Mucosa of rectum (tissue), 2 donors: ENCODE data around the gene APBB2.
"Not testable (repeated sequence)": the region's sequence is repeated elsewhere in the genome, so short reads cannot be mapped to it uniquely, and the experiment has no call there.

Source experiments
- H3K27ac ChIP-seq, 2 donors: one replicate each; pipeline ENCODE4 v1.7.0; 2013; ENCODE audit warnings: inconsistent platforms in 2 of 2, low read depth in 2 of 2, low read length in 2 of 2
- H3K27me3 ChIP-seq, 2 donors: one replicate each; pipeline ENCODE4 v1.7.0; 2013; ENCODE audit warnings: low read length in 2 of 2; ENCODE audit not compliant: control insufficient read depth in 2 of 2, insufficient read depth in 2 of 2
- H3K36me3 ChIP-seq, 2 donors: one replicate each; pipeline ENCODE4 v1.7.0; 2013; ENCODE audit warnings: low read length in 2 of 2; ENCODE audit not compliant: control insufficient read depth in 2 of 2, insufficient read depth in 2 of 2
- H3K4me1 ChIP-seq, 2 donors: one replicate each; pipeline ENCODE4 v1.7.0; 2013; ENCODE audit warnings: low read length in 2 of 2, mild to moderate bottlenecking in 1 of 2; ENCODE audit not compliant: control insufficient read depth in 2 of 2, insufficient read depth in 2 of 2
- H3K4me3 ChIP-seq, 2 donors: one replicate each; pipeline ENCODE4 v1.7.0; 2013; ENCODE audit warnings: low read length in 2 of 2
- H3K9ac ChIP-seq, 2 donors: one replicate each; pipeline ENCODE4 v1.7.0; 2013; ENCODE audit warnings: low read length in 2 of 2, low read depth in 1 of 2, mild to moderate bottlenecking in 1 of 2
- H3K9me3 ChIP-seq, 2 donors: one replicate each; pipeline ENCODE4 v1.7.0; 2013; ENCODE audit warnings: low read length in 2 of 2; ENCODE audit not compliant: control insufficient read depth in 2 of 2
- donor health status: healthy.
- donor health status: Normal muscosa, but diverticular disease.

Gene APBB2

DNA sequence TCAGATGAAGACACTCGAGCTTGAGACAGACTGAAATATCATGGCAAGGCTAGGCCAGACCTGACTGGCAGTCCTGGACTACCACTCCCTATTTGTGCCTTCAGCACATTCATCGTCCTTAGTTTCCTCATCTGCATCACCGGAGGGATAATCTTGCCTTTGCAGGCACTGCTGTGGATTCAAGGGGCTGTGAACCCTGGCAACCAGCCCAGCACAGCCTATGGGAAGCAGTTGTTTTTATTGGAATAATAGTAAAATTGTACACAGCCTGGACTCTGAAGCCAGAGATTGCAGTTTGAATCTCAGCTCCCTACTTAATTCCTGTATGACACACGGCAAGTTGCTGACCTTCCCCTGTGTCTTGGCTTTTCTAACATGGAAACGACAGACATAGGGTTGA, 303.6 kb downstream of the APBB2 start:
- Histone ChIP-seq H3K4me1 (peaks cover 7 to 9% of the 10 kb centered on the region in 2 donors), H3K36me3 (no peaks in the 10 kb centered on the region), H3K9ac (no peak overlapping the region), H3K9me3 (no peaks in the 10 kb centered on the region), H3K4me3 (no peak overlapping the region), H3K27ac (no peak overlapping the region), H3K27me3 (no peaks in the 10 kb centered on the region)

DNA sequence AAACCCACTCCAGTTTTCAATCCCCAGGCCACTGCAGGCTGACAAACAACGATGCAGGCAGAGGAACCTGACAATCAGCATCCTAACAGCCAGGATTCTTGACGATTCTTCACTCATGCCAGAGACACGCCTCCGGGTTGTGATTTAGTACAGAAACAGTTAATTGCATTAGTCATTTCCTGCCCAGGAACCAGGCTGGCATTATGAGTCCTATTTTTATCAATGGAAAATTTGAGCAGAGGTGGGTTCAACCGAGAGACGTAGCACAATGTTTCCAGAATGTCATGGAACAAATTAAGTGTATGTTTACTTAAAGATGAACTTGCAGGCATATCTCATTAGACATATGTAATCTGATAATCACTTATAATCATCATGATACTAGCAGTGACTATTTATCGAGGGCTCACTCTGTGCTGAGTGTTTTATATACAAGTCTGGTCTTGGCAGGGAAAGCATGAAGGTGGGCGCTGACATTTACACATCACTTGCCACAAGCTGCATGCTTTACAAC, 304.9 kb downstream of the APBB2 start:
- Histone ChIP-seq H3K36me3 (no peaks in the 10 kb centered on the region), H3K27me3 (no peaks in the 10 kb centered on the region), H3K9ac (no peak overlapping the region), H3K4me1 (peaks cover 7 to 9% of the 10 kb centered on the region in 2 donors), H3K9me3 (no peaks in the 10 kb centered on the region), H3K4me3 (no peak overlapping the region), H3K27ac (no peak overlapping the region)

DNA sequence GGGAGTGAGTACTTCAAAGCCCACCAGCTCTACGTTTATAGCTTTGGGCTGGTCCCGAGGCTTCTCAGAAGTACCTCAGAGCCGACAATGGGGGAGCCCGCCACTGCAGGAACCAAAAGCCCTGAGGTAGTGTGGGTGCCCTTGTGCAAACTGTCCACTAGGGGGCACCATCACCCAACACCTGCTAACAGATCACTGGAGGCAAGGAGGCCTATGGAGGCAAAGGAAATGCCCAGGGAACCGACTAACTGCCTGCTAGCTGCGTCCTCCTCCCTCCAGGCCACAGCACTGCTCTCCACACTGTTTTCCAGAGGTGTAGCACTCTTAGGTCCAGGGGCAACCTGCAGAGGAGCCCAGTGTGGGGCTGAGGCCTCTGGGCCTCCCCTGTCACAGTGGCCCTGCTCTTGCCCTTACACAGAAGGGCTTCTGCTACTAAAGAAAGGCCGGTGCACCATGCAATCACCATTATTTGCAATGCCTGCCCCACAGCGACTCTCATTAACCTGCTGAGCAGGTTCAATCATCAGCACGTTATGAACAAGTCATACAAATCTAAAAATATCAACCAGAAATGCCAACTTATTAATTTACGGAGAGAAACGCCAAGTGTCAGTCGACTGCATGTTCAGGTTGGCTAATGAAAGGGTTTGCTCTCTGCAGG, 305.5 kb downstream of the APBB2 start:
- Histone ChIP-seq H3K4me3 (peak overlapping the region in 1 of 2 donors; percentile 20), H3K9ac (peak overlapping the region in 1 of 2 donors; percentile 16), H3K27me3 (no peaks in the 10 kb centered on the region), H3K9me3 (no peaks in the 10 kb centered on the region), H3K4me1 (peaks cover 7 to 9% of the 10 kb centered on the region in 2 donors), H3K36me3 (no peaks in the 10 kb centered on the region), H3K27ac (peak overlapping the region in 1 of 2 donors; percentile 32)

DNA sequence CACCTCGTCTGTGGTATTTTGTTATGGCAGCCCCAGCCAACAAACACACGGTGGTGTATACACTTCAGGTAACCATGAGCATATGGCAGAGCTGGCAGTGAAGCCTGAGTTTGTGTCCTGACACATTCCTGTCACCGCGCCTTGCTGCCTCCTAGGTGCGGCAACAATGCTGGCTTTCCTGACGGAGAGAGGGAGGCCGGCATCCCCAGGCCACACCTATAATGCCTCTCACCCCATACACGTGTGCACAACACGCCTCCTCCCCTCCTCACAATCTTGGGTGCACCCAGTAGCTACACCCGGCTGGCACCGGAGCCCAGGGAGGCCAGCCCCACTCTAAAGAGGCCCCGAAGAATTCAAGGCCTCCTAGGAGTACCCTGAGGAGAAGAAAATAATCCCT, 306.0 kb downstream of the APBB2 start:
- peak overlapping the region in 1 of 2 donors; percentile 32 for H3K27ac ChIP-seq

DNA sequence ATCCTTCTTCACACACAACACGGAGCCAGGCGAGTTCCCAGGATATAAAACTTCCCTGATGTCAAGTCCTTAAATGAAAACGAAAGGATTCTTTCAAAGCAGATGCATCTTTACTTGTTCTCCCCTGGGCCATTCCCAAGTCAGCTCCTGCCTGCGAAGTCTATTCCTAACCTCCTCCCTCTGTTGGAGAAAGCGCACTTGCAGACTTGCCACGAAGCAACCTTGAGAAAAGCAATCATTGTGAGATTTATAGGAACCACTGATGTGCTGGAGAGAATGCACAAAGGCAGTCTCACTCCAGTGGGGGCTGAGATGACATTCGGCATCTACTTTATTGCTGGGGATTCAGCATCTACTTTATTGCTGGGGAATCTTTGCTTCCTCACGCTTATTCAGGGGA, 308.9 kb downstream of the APBB2 start:
- Histone ChIP-seq H3K4me1 (peaks cover 7 to 9% of the 10 kb centered on the region in 2 donors), H3K9ac (no peak overlapping the region), H3K27ac (no peak overlapping the region), H3K36me3 (no peaks in the 10 kb centered on the region), H3K27me3 (no peaks in the 10 kb centered on the region), H3K9me3 (no peaks in the 10 kb centered on the region), H3K4me3 (no peak overlapping the region)

More for the DNA sequence above, 306.0 kb downstream of the APBB2 start:
- Histone ChIP-seq H3K36me3 (no peaks in the 10 kb centered on the region), H3K27me3 (no peaks in the 10 kb centered on the region), H3K4me3 (peak overlapping the region in 1 of 2 donors; percentile 26), H3K9ac (peak overlapping the region in 1 of 2 donors; percentile 16), H3K4me1 (peaks cover 7 to 9% of the 10 kb centered on the region in 2 donors), H3K9me3 (no peaks in the 10 kb centered on the region)

DNA sequence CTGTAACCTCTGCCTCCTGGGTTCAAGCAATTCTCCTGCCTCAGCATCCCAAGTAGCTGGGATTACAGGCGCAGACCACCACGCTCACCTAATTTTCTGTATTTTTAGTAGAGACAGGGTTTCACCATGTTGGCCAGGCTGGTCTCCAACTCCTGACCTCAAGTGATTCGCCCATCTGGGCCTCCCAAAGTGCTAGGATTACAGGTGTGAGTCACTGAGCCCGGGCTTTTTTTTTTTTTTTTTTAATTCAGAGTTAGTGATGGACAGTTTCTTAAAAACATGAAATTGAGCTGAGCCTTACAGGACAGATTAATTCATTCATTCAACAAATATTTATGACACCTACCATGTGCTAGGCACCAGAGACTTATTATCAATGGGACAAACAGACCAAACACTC, 313.8 kb downstream of the APBB2 start:
- not testable (repeated sequence) for H3K9me3 ChIP-seq

DNA sequence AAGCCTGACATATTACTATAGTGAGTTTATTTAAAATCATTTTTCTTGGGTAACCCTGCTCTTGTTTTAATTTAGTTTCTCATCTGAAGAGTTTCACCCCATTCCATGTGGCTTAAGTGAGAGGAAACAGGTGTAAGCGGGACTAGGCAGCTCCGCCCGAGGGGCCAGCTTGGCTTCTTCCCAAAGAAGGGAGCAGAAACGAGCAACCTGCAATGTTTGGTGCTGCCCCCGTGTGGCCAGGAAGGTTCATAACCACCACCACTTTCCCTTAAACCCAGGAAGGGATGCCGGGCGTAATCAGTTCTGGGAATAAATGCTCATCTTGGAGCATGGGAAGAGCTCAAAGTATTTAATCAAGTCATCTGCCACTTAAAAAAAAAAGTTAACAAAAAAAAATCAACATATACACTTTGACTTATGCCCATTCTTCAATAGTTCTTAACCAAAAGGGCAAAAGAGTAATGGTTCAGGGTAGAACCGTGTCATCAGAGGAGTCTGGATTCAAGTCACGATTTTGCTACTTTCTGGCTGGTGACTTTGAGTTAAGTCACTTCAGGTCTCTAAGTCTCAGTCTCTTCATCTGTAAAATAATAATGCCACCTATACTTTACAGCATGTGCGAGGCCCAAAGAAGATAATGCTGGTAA, 316.7 kb downstream of the APBB2 start:
- peak overlapping the region; percentile 13 to 59 for H3K4me3 ChIP-seq
- no peak overlapping the region for H3K27ac ChIP-seq
- no peaks in the 10 kb centered on the region for H3K4me1 ChIP-seq
- H3K9me3 ChIP-seq: no peaks in the 10 kb centered on the region
- H3K27me3 ChIP-seq: no peaks in the 10 kb centered on the region
- peaks cover 3 to 6% of the 10 kb centered on the region in 2 donors for H3K36me3 ChIP-seq
- no peak overlapping the region for H3K9ac ChIP-seq

More for the DNA sequence above, 313.8 kb downstream of the APBB2 start:
- H3K4me3 ChIP-seq, H3K27me3 ChIP-seq, H3K4me1 ChIP-seq, H3K36me3 ChIP-seq, H3K27ac ChIP-seq, H3K9ac ChIP-seq: not testable (repeated sequence)

DNA sequence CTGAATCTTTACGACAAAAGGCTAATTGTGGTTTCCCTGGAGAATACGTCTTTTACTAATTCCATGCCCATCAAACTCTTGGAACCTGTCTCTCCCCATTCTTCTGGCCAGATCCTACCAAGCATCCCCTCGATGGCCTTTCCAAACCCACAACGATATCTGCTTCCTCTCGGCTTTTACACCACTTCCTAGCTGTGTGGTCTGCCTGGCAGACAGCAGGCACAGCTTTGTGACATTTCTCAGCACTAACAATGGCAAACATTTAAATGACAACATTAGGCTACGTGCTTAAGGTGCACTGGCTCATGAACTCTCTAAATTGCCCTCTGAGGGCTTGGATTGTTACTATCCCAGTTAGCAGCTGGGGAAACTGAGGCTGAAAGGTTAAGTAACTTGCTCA, 323.6 kb downstream of the APBB2 start:
- Histone ChIP-seq H3K9ac (no peak overlapping the region), H3K4me1 (no peaks in the 10 kb centered on the region), H3K9me3 (no peaks in the 10 kb centered on the region), H3K4me3 (no peak overlapping the region), H3K36me3 (peaks cover 6 to 7% of the 10 kb centered on the region in 2 donors), H3K27ac (no peak overlapping the region), H3K27me3 (no peaks in the 10 kb centered on the region)

DNA sequence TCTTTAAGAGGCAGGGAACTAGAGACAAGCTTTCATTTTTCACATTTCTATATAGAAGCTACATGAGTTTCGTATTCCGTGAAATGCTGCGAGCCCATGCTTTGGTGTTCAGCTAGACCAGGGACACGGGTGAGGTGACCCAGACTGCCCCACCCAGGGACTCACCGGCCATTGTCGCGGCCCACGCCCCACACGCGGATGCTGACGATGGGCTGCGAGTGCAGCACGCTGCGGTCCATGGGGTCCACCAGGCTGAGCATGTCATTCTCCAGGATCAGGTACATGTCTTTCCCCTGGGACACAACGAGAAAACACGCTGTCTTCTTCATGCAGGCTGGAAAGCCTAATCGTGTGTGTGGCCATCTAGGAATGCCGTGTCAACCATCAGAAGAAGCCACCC, 324.1 kb downstream of the APBB2 start:
- Histone ChIP-seq H3K9ac (no peak overlapping the region), H3K4me1 (no peaks in the 10 kb centered on the region), H3K27ac (no peak overlapping the region), H3K27me3 (no peaks in the 10 kb centered on the region), H3K9me3 (no peaks in the 10 kb centered on the region), H3K4me3 (no peak overlapping the region), H3K36me3 (peaks cover 6 to 7% of the 10 kb centered on the region in 2 donors)

DNA sequence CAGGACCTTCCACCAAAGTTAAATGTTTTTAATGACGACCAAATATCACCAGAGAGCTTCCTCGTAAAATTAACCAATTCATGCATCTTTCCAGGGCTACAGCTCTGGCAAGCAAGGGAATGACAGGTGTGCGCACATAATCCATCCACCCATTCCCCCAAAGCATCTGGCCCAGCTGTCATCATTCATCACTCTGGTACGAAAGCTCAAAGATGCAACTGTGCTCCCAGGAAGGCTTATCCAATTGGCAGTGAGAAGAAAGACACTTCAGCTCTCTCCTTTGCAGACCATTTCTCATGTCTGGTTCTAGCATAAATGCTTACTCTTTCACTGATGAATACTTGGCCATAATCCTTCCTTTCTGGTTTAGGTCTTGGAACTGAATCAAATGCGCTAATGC, 325.4 kb downstream of the APBB2 start:
- Histone ChIP-seq H3K9me3 (no peaks in the 10 kb centered on the region), H3K36me3 (peaks cover 6 to 7% of the 10 kb centered on the region in 2 donors), H3K4me3 (no peak overlapping the region), H3K9ac (no peak overlapping the region), H3K27ac (no peak overlapping the region), H3K4me1 (no peaks in the 10 kb centered on the region), H3K27me3 (no peaks in the 10 kb centered on the region)
